Fibroblast of peridontal ligament (primary cell): ENCODE results near the gene ZBTB20.
"Not testable (repeated sequence)": the region's sequence is repeated elsewhere in the genome, so short reads cannot be mapped to it uniquely, and the experiment has no call there.

ENCODE experiments used
- DNase-seq: peaks from one replicate; pipeline ENCODE4 v3.0.0-alpha.2; 2010; ENCODE audit errors: extremely low read depth

ZBTB20 gene

GRCh38 chr3:115147329-115148141 lies 447 bp upstream of the ZBTB20 start:
- DNase-seq: peak; percentile 100

DNA sequence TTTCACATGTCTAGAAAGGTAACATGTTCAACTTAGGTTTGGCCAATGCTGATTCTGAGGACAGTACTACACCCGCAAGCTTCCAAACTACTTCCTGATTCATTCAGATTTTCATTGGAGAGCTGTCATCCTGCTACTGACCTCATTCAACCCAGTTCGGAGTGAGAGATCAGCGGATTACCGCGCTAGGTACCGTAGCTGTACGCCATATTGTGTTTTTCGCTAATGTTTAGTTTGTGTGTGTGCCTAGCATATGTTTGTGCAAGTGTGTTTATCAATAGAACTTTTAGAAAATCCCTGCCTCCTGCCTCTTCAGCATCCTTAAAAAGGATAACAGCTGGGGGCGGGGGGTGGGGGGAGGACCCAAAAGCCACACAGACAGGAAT lies 1.1 kb downstream of the ZBTB20 start:
- DNase-seq: peak; percentile 81

- no peak for DNase-seq
These were observed 5.9 kb downstream of the ZBTB20 start for GRCh38 chr3:115141033-115141757.

DNA sequence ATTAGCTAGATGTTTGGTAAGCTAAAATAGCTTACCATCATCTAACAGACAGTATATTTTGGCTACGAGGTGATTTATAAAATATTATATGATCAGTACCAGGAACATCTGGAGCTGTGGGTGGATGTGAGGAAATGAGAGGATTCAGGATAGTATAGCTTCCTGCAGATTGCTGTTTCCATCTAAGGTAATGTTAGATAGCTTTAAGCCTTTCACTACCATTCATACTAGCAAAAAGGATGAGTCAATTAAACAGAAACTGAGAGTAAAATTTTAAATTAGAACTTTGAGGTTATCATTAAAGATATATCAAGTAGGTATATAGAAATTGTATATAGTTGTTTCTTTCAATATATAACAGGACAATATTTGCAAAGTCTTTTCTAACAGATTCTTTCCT lies 8.0 kb downstream of the ZBTB20 start:
- no peak for DNase-seq

GRCh38 chr3:115134648-115135347 lies 12.3 kb downstream of the ZBTB20 start:
- no peak for DNase-seq

DNA sequence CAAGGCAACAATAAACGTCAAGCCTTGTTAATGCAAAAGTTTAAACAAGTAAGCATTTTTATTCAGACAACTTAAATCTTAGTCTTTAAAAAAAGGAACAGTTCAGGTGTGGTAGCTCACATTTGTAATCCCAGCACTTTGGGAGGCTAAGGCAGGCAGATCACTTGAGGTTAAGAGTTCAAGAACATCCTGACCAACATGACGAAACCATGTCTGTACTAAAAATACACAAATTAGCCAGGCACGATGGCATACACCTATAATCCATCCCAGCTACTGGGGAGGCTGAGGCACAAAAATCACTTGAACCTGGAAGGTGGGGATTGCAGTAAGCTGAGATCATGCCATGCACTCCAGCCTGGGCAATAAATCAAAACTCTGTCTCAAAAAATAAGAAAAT lies 19.9 kb downstream of the ZBTB20 start:
- no peak for DNase-seq

GRCh38 chr3:115120597-115120996 lies 26.5 kb downstream of the ZBTB20 start:
- no peak for DNase-seq

GRCh38 chr3:115113367-115113766 lies 33.7 kb downstream of the ZBTB20 start:
- peak; percentile 37 for DNase-seq

GRCh38 chr3:115111632-115112031 lies 35.5 kb downstream of the ZBTB20 start:
- DNase-seq: no peak

DNA sequence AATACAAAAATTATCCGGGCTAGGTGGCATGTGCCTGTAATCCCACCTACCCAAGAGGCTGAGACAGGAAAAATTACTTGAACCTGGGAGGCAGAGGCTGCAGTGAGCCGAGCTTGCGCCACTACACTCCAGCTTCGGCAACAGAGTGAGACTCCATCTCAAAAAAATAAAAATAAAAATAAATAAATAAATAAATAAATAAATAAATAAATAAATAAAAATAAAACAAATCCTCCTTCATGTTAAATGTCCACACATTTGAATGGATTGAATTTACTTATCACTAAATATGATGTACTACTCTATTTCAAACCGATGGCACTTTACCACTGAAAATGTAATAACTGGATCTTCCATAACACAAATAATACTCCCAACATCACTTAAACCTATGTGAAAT lies 36.3 kb downstream of the ZBTB20 start:
- no peak for DNase-seq

DNA sequence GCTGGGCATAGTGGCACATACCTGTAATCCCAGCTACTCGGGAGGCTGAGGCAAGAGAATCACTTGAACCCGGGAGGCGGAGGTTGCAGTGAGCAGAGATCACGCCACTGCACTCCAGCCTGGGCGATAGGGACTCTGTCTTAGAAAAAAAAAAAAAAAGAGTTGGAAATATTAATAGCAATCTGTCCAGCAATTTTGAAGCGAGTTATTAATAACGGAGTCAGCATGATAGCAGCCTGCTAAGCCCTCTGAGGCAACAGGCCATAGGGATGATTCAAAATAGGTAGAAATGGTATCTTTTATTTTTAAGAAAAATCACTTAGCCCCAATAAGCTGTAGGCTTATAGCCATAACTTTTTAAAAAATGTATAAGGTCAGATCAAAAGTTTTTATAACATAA lies 37.0 kb downstream of the ZBTB20 start:
- DNase-seq: not testable (repeated sequence)

- DNase-seq: no peak
These were observed 38.5 kb downstream of the ZBTB20 start for GRCh38 chr3:115108614-115109013.

DNA sequence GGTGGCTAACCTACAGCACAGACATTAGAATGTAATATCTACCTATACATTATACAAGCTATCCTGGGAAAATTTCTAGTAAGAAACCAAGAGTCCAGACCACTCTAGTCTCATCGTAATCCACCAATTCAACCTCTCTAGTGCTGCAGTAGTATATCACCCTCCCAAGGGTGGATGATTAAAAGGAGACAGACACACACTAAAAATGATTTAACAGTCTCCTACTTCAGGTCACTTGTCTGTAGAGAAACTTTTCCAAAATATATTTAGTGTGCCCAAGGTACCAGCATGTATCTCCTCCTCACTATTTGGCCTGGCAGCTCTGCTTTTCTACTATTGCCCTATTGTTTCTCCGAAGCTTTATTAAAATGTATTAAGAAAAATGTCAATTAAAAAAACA lies 45.0 kb downstream of the ZBTB20 start:
- no peak for DNase-seq

- no peak for DNase-seq
These were observed 46.3 kb downstream of the ZBTB20 start for GRCh38 chr3:115100806-115101205.

DNA sequence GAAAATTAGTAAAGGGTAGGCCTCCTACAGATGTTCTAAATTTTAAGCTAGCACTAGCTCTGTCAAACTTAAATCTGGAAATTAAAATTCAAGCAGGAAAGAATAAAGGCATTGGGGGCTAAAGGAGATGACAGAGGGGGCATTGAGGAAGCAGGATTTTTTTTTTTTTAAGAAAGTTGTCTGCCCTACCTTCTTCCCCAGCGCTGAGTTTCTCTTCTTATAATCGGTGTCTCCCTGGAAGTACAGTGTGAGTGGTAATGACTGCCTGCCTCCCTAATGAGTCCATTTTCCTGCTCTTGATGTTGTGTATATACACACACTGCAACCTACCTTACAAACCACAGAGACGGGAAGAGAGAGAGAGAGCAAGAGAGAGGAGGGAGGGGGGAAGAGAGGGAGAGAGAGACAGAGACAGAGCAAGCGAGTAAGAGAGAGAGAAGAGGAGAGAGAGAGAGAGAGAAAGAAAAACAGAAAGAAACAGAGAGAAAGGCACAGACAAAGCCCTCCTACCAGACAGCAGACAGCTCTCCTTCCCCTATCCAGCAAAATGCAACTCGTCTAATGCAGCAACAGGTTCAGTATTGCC lies 47.0 kb downstream of the ZBTB20 start:
- DNase-seq: peak; percentile 69

DNA sequence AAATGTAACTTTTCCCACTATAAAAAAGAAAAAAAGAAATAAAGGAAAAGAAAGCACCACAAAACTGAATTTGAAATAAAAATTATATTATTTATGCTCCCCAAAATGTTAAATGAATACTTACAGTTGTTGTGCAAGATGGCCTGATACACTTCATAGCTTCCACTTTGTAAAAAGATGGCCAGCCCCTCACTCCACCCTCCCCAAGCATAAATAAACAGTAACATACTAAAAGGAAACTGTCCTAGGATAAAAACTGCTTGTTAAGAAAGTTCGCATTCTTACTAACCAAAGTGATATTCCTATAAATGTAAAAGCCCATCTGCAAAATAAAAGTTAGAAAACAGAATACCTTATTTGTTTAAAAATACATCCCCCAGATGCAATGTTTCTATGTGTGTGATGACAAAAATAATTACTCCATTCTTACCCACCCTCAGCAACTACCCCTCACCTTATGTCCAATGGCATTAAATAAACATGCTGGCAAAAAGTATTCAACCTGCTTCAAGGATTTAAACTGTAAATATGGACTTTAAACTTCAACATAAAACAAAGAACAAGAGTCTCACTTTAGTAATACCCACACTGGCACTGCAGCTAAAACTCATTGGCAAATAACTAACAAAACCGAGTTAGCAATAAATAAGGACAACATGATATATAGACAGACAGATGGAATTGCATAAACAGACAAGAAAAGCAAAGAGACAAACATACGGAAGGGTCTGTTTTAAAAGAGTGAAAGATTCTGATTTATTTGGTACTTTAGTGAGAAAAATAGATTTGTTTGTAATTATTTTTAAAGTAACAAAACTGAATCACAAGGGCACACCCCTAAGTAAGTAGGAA lies 47.7 kb downstream of the ZBTB20 start:
- peak; percentile 44 for DNase-seq

GRCh38 chr3:115098354-115099073 lies 48.6 kb downstream of the ZBTB20 start:
- no peak for DNase-seq

DNA sequence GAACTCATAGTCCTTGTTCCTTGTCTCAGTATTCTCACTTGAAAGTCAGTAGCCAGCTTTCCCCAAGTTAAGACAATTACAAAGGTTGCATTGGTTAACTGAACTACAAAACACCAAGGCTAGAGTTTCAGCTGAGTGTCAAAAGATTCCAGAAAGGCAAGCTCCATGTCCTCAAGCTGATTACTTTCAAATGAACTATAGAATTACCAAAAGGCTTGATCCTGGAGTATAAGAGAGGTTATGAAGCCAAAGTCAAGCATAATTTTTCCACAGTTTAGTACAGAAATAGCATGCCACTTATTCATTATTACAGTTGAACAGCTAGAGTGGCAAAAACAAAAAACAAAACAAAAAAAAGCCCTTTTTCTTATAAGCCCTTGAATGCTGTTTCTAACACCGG lies 51.9 kb downstream of the ZBTB20 start:
- DNase-seq: no peak

- DNase-seq: peak; percentile 73
These were observed 54.8 kb downstream of the ZBTB20 start for GRCh38 chr3:115092220-115092791.

DNA sequence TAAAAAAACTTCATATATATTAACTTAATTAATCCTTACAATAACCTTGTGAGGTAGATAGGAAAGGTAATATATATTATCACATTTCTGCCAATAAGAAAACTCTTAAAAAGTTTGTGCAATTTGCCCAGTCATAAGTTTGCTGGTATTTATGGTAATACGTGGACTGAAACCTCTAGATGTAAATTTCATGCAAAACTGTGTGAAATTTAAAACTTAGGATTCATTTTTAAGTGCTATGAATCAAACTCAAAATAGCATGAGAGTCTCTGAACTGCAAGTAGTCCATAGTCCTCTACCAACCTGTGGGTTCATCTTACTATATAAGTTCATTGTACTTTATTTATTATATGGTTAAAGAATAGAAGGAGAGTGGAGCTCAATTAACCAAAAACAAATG lies 56.4 kb downstream of the ZBTB20 start:
- no peak for DNase-seq
